Chondrocyte (in vitro differentiated cells): ENCODE measurements around the gene TCF7L1. TPM values are rescaled to one million over a fixed set of nuclear protein-coding genes. Genes with fewer than 3 reads are reported as not detected.

Experiments
- DNase-seq: peaks from one replicate; pipeline ENCODE4 v3.0.0; 2021; ENCODE audit warnings: mixed read lengths, low spot score
- H3K27ac Mint-ChIP-seq: one replicate; pipeline ENCODE4 v1.8.0; 2021; ENCODE audit warnings: mild to moderate bottlenecking, moderate library complexity, mixed read lengths; ENCODE audit not compliant: unreplicated experiment
- H3K27me3 Mint-ChIP-seq: 2 replicates; pipeline ENCODE4 v1.8.0; 2021; ENCODE audit warnings: low read depth, mixed read lengths
- H3K36me3 Mint-ChIP-seq: 2 replicates; pipeline ENCODE4 v1.8.0; 2021; ENCODE audit warnings: low read depth, mixed read lengths
- H3K4me1 Mint-ChIP-seq: 2 replicates; pipeline ENCODE4 v1.8.0; 2021; ENCODE audit warnings: low read depth, mild to moderate bottlenecking, mixed read lengths
- H3K4me3 Mint-ChIP-seq: one replicate; pipeline ENCODE4 v1.8.0; 2021; ENCODE audit warnings: mild to moderate bottlenecking, moderate library complexity, mixed read lengths; ENCODE audit not compliant: unreplicated experiment
- H3K9me3 Mint-ChIP-seq: 2 replicates; pipeline ENCODE4 v1.8.0; 2021; ENCODE audit warnings: low read depth, mixed read lengths
- total RNA-seq: library from RNA; stranded (reverse); gene quantifications from 3 replicates; pipeline ENCODE4 v1.2.1, GENCODE V29; 2021
- TF ChIP-seq, protein P1 (sequence below): fragments of 200-600 bp; sonication (generic); IDR thresholded peaks from 2 replicates; pipeline ENCODE4 v1.5.0; 2021; ENCODE audit warnings: antibody characterized with exemption, mild to moderate bottlenecking, moderate library complexity

Gene TCF7L1
- total RNA-seq, 1 donor from 2014 or later = 35.0 TPM

DNA sequence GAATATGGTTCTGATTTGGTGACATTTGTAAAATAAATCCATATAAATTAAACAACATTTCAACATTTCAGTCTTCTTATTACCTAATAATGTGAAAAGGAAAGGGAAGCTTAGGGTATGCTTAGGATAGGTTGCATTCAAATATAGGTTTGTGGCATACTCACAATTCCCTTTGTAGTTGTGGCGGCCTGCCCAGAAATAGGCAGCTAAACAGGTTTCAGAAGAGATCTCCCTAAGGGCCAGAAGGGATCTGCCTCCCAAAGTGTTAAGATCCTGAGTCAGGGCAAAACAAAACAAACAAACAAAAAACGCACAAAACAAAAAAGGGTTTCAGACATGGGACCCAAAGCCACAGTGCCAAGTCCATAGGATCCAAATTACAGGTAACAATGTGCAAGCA, 41.4 kb upstream of the TCF7L1 start:
- no peak overlapping the region for H3K27ac Mint-ChIP-seq
- TF ChIP-seq, protein P1, sequence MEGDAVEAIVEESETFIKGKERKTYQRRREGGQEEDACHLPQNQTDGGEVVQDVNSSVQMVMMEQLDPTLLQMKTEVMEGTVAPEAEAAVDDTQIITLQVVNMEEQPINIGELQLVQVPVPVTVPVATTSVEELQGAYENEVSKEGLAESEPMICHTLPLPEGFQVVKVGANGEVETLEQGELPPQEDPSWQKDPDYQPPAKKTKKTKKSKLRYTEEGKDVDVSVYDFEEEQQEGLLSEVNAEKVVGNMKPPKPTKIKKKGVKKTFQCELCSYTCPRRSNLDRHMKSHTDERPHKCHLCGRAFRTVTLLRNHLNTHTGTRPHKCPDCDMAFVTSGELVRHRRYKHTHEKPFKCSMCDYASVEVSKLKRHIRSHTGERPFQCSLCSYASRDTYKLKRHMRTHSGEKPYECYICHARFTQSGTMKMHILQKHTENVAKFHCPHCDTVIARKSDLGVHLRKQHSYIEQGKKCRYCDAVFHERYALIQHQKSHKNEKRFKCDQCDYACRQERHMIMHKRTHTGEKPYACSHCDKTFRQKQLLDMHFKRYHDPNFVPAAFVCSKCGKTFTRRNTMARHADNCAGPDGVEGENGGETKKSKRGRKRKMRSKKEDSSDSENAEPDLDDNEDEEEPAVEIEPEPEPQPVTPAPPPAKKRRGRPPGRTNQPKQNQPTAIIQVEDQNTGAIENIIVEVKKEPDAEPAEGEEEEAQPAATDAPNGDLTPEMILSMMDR = no peak
- no peaks in the 10 kb centered on the region for H3K36me3 Mint-ChIP-seq
- no peaks in the 10 kb centered on the region for H3K4me1 Mint-ChIP-seq
- no peak overlapping the region for H3K4me3 Mint-ChIP-seq
- DNase-seq = no peak
- H3K9me3 Mint-ChIP-seq = peaks cover 3% of the 10 kb centered on the region
- peaks cover 27% of the 10 kb centered on the region for H3K27me3 Mint-ChIP-seq

DNA sequence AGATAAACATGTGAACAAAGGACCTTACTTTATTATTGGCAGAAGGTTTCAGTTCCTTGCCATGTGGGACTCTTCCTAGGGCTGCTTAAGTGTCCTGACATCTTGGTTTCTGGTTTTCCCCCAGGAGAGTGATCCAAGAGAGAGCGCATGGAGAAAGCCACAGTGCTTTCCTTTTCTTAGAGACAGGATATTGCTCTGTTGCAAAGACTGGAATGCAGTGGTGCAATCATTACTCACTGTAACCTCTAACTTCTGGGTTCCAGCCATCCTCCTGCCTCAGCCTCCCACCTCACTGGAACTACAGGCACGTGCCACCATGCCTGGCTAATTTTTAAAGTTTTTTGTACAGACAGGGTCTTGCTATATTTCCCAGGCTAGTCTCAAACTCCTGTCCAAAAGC, 38.1 kb upstream of the TCF7L1 start:
- no peak for DNase-seq
- Mint-ChIP-seq H3K9me3 (peaks cover 3% of the 10 kb centered on the region), H3K4me1 (no peaks in the 10 kb centered on the region), H3K27ac (no peak overlapping the region), H3K4me3 (no peak overlapping the region), H3K36me3 (peaks cover 1% of the 10 kb centered on the region), H3K27me3 (peaks cover 20% of the 10 kb centered on the region)
- TF ChIP-seq, protein P1 = no peak

DNA sequence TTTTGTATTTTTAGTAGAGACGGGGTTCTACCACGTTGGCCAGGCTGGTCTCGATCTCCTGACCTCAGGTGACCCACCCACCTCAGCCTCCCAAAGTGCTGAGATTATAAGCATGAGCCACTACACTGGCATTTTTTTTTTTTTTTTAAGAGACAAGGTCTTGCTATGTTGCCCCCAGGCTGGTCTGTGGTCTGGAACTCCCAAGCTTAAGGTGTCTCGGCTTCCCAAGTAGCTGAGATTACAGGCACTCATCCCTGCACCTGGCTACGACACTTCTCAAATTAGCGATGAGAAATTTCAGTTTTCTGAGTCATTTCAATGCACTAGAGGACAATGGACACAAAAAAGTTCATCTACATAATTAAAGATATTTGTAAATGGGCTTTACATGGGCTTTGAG, 36.6 kb upstream of the TCF7L1 start:
- Mint-ChIP-seq H3K27ac (no peak overlapping the region), H3K4me3 (no peak overlapping the region), H3K36me3 (peaks cover 1% of the 10 kb centered on the region), H3K9me3 (peaks cover 3% of the 10 kb centered on the region), H3K4me1 (no peaks in the 10 kb centered on the region), H3K27me3 (peaks cover 13% of the 10 kb centered on the region)
- no peak for DNase-seq
- TF ChIP-seq, protein P1 = no peak

DNA sequence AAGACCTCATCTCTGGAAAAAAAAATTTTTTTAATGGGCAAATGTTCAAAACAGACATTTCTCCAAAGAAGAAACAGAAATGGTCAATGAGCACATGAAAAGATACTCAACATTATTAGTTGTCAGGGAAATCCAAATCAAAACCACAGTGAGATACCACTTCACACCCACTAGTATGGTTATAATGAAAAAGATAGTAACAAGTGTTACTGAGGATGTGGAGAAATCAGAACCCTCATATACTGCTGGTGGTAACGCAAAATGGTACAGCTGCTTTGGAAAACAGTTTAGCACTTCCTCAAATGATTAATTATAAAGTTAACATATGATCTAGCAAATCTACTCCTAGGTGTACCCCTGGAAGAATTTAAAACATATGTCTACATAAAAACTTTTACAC, 29.0 kb upstream of the TCF7L1 start:
- H3K27ac Mint-ChIP-seq = no peak overlapping the region
- H3K9me3 Mint-ChIP-seq = no peaks in the 10 kb centered on the region
- no peak for DNase-seq
- no peaks in the 10 kb centered on the region for H3K4me1 Mint-ChIP-seq
- no peaks in the 10 kb centered on the region for H3K36me3 Mint-ChIP-seq
- H3K27me3 Mint-ChIP-seq = peaks cover 2% of the 10 kb centered on the region
- H3K4me3 Mint-ChIP-seq = no peak overlapping the region
- TF ChIP-seq, protein P1 = no peak

DNA sequence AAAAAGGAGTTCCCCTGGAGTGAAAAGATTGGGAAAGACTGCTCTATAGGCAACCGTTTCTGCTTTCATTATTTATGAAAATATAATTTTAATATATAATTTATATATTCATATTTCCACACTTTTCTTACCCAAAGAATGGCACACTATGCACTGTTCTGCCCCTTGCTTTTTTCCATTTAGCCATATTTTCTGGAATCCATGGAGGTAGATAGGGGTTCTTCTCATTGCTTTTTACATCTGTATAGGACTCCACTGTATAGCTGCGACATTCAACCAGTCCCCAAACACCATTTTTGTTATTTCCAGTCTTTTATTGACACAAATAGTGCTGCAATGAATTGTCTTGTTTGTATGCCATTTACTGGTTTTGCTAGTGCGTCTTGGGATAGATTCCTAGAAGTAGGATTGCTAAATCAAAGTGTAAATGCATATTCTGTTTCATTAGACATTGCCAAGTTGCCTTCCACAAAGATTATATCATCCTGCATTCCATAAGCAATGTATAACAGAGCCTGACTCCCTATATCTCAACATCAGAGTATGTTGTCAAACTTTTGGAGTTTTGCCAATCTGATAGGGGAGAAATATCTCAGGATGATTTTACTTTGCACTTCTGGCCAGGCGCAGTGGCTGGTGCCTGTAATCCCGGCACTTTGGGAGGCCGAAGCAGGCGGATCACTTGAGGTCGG, 26.6 kb upstream of the TCF7L1 start:
- H3K9me3 Mint-ChIP-seq = no peaks in the 10 kb centered on the region
- no peak for DNase-seq
- H3K27me3 Mint-ChIP-seq = no peaks in the 10 kb centered on the region
- H3K4me3 Mint-ChIP-seq = no peak overlapping the region
- H3K4me1 Mint-ChIP-seq = no peaks in the 10 kb centered on the region
- H3K27ac Mint-ChIP-seq = no peak overlapping the region
- H3K36me3 Mint-ChIP-seq = no peaks in the 10 kb centered on the region
- TF ChIP-seq, protein P1 = no peak
